OCI-LY7 (cell line): Measurements from ENCODE around the gene TMEM218.

Experiments used
- EZH2phosphoT487 ChIP-seq: fragments of 200-600 bp; sonication (generic); IDR thresholded peaks from 2 replicates; pipeline ENCODE4 v1.6.1; 2018; ENCODE audit warnings: low read depth, borderline replicate concordance, mild to moderate bottlenecking, mixed run types, antibody characterized with exemption, low read length, moderate library complexity, mixed read lengths
- TF ChIP-seq, protein P1 (sequence below): fragments of 200-600 bp; sonication (generic); conservative IDR thresholded peaks from 2 replicates; pipeline ENCODE4 v1.5.1; 2014; ENCODE audit warnings: mild to moderate bottlenecking, antibody characterized with exemption, low read length, moderate library complexity, mixed read lengths

- TF ChIP-seq, protein P1, sequence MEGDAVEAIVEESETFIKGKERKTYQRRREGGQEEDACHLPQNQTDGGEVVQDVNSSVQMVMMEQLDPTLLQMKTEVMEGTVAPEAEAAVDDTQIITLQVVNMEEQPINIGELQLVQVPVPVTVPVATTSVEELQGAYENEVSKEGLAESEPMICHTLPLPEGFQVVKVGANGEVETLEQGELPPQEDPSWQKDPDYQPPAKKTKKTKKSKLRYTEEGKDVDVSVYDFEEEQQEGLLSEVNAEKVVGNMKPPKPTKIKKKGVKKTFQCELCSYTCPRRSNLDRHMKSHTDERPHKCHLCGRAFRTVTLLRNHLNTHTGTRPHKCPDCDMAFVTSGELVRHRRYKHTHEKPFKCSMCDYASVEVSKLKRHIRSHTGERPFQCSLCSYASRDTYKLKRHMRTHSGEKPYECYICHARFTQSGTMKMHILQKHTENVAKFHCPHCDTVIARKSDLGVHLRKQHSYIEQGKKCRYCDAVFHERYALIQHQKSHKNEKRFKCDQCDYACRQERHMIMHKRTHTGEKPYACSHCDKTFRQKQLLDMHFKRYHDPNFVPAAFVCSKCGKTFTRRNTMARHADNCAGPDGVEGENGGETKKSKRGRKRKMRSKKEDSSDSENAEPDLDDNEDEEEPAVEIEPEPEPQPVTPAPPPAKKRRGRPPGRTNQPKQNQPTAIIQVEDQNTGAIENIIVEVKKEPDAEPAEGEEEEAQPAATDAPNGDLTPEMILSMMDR = no peak
- TF ChIP-seq EZH2phosphoT487 = no peak
Measured at GRCh38 chr11:125148743-125149142, 37.3 kb upstream of the TMEM218 start.
